ENCODE data around the gene ERBIN.

DNA sequence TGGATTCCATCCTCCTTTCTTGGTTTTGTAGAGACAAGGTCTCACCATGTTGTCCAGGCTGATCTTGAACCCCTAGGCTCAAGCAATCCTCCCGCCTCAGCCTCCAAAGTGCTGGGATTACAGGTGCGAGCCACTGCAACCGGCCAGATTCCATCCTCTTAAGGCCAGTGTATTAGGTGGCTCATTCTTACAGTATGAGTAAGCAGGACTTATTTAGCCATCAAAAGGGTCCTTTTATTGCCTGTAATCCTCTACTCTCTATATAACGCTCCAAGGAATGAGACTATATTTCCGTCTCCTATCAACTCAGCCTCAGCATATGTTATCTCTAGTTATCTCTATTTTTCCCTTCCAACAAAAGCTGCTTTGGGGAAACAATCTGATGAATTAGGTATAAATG lies 3.0 kb upstream of the ERBIN start:
- TF ChIP-seq, protein P1, sequence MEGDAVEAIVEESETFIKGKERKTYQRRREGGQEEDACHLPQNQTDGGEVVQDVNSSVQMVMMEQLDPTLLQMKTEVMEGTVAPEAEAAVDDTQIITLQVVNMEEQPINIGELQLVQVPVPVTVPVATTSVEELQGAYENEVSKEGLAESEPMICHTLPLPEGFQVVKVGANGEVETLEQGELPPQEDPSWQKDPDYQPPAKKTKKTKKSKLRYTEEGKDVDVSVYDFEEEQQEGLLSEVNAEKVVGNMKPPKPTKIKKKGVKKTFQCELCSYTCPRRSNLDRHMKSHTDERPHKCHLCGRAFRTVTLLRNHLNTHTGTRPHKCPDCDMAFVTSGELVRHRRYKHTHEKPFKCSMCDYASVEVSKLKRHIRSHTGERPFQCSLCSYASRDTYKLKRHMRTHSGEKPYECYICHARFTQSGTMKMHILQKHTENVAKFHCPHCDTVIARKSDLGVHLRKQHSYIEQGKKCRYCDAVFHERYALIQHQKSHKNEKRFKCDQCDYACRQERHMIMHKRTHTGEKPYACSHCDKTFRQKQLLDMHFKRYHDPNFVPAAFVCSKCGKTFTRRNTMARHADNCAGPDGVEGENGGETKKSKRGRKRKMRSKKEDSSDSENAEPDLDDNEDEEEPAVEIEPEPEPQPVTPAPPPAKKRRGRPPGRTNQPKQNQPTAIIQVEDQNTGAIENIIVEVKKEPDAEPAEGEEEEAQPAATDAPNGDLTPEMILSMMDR (IDR thresholded peaks at IDR 0.05), result no peak
- TF ChIP-seq TCF7L2 (IDR thresholded peaks at IDR 0.05; ENCODE audit: low read depth, low read length) (no peak), POLR2AphosphoS5 (IDR thresholded peaks at IDR 0.05; ENCODE audit: low read depth, low read length) (no peak)
